Lower leg skin (tissue), 3 donors: ENCODE results near the gene CHST9.

Experiments
- CTCF ChIP-seq, 3 donors: fragments of 450-650 bp; IDR thresholded peaks; one replicate each; pipeline ENCODE4 v1.5.1; 2016; ENCODE audit warnings: antibody characterized with exemption in 3 of 3, mild to moderate bottlenecking in 3 of 3, moderate library complexity in 2 of 3
- POLR2A ChIP-seq, 2 donors: fragments of 450-650 bp; IDR thresholded peaks; one replicate each; pipeline ENCODE4 v1.6.1; 2016 to 2017; ENCODE audit warnings: antibody characterized with exemption in 2 of 2, mild to moderate bottlenecking in 1 of 2, moderate library complexity in 1 of 2

- no peak for TF ChIP-seq CTCF (IDR thresholded peaks at IDR 0.05)
- TF ChIP-seq POLR2A (IDR thresholded peaks at IDR 0.05) = no peak
Measured at GRCh38 chr18:26956863-26957262, 228.2 kb downstream of the CHST9 start.
